RWPE2 (cell line): ENCODE measurements around the gene DNAH5.
"Not testable (repeated sequence)": the region's sequence is repeated elsewhere in the genome, so short reads cannot be mapped to it uniquely, and the experiment has no call there.

Experiments used
- ATAC-seq: fragments of 200-7000 bp; cut with Tn5 transposase; 3 replicates; pipeline ENCODE4 v1.9.1; 2021; ENCODE audit warnings: low read depth
- DNase-seq: peaks from one replicate; pipeline ENCODE4 v3.0.0-alpha.2; 2020; ENCODE audit warnings: low spot score
- H3K27ac ChIP-seq: fragments of 450-650 bp; 2 replicates; pipeline ENCODE4 v1.5.1; 2017; ENCODE audit warnings: mild to moderate bottlenecking; ENCODE audit not compliant: poor library complexity, severe bottlenecking
- H3K27me3 ChIP-seq: fragments of 250-450 bp; sonication (Bioruptor Pico); 2 replicates; pipeline ENCODE4 v1.5.1; 2021; ENCODE audit warnings: mild to moderate bottlenecking, moderate library complexity; ENCODE audit not compliant: insufficient read depth, poor library complexity, severe bottlenecking
- H3K36me3 ChIP-seq: fragments of 250-450 bp; sonication (Bioruptor Pico); 2 replicates; pipeline ENCODE4 v1.5.1; 2020; ENCODE audit warnings: low read depth, mild to moderate bottlenecking, moderate library complexity
- H3K4me1 ChIP-seq: fragments of 250-450 bp; sonication (Bioruptor Pico); 2 replicates; pipeline ENCODE4 v1.5.1; 2021; ENCODE audit warnings: mild to moderate bottlenecking, moderate library complexity; ENCODE audit not compliant: insufficient read depth, poor library complexity, severe bottlenecking
- H3K4me3 ChIP-seq: fragments of 250-450 bp; sonication (Bioruptor Pico); 2 replicates; pipeline ENCODE4 v1.5.1; 2021; ENCODE audit warnings: mild to moderate bottlenecking, moderate library complexity; ENCODE audit not compliant: severe bottlenecking
- H3K9me3 ChIP-seq: fragments of 250-450 bp; sonication (Bioruptor Pico); 2 replicates; pipeline ENCODE4 v1.5.1; 2021; ENCODE audit warnings: mild to moderate bottlenecking, moderate library complexity; ENCODE audit not compliant: severe bottlenecking
- TF ChIP-seq, protein P1 (sequence below): fragments of 450-650 bp; IDR thresholded peaks from one replicate; pipeline ENCODE4 v1.5.1; 2017; ENCODE audit warnings: mild to moderate bottlenecking, moderate library complexity; ENCODE audit not compliant: poor library complexity, severe bottlenecking

The DNAH5 gene

GRCh38 chr5:13989832-13990231 lies 45.3 kb upstream of the DNAH5 start:
- Histone ChIP-seq H3K4me1 (peaks cover 19% of the 10 kb centered on the region), H3K4me3 (no peak overlapping the region), H3K36me3 (no peaks in the 10 kb centered on the region), H3K9me3 (no peaks in the 10 kb centered on the region), H3K27me3 (no peaks in the 10 kb centered on the region), H3K27ac (no peak overlapping the region)
- TF ChIP-seq, protein P1, sequence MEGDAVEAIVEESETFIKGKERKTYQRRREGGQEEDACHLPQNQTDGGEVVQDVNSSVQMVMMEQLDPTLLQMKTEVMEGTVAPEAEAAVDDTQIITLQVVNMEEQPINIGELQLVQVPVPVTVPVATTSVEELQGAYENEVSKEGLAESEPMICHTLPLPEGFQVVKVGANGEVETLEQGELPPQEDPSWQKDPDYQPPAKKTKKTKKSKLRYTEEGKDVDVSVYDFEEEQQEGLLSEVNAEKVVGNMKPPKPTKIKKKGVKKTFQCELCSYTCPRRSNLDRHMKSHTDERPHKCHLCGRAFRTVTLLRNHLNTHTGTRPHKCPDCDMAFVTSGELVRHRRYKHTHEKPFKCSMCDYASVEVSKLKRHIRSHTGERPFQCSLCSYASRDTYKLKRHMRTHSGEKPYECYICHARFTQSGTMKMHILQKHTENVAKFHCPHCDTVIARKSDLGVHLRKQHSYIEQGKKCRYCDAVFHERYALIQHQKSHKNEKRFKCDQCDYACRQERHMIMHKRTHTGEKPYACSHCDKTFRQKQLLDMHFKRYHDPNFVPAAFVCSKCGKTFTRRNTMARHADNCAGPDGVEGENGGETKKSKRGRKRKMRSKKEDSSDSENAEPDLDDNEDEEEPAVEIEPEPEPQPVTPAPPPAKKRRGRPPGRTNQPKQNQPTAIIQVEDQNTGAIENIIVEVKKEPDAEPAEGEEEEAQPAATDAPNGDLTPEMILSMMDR: no peak
- DNase-seq (no peak), ATAC-seq (no peak)

- Histone ChIP-seq H3K27me3 (no peaks in the 10 kb centered on the region), H3K9me3 (no peaks in the 10 kb centered on the region), H3K36me3 (no peaks in the 10 kb centered on the region), H3K27ac (no peak overlapping the region), H3K4me3 (no peak overlapping the region), H3K4me1 (peaks cover 19% of the 10 kb centered on the region)
- ATAC-seq (peak; percentile 33; the same call in 1 of the 3 replicates), DNase-seq (no peak)
- TF ChIP-seq, protein P1: peak; percentile 98
Measured at GRCh38 chr5:13987843-13988464, 43.5 kb upstream of the DNAH5 start.

DNA sequence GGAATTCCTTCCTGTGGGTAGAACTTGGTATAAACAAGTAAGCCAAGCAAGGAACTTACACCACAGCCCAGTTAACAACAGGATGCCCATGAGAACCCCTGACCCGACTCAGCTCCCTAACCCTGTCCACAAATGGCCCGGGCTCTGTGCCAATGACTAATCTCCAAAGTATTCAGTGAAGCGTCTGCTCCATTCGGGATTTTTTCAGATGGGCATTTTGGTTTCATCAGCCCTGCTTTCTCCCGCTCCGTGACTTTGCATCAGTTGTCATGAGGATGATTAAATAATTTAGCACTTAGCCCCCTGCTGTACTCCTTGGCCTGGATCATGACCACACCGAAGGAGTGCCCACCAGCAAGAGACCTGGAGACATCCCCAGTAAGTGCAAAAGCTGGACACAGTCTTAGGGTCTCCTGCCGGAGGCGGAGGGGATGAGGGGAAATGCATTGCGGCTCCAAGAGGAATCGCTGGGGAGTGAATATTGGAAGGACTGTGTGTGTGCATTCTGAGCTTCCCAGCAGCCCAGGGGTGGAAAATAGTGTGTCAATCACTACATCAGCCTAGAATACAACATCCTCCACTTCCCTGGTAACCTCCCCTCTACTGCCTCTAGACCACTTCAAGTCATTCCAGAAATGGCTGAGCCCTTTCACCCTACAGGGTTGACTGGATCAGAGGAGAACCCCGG lies 41.4 kb upstream of the DNAH5 start:
- DNase-seq: peak; percentile 93

GRCh38 chr5:13984888-13985287 lies 40.4 kb upstream of the DNAH5 start:
- not testable (repeated sequence) for H3K4me3 ChIP-seq, H3K27ac ChIP-seq, H3K27me3 ChIP-seq, H3K36me3 ChIP-seq, H3K9me3 ChIP-seq, ATAC-seq, DNase-seq
- H3K4me1 ChIP-seq: peaks cover 10% of the 10 kb centered on the region

More for the DNA sequence above, 41.4 kb upstream of the DNAH5 start:
- Histone ChIP-seq H3K36me3 (no peaks in the 10 kb centered on the region), H3K4me3 (no peak overlapping the region), H3K4me1 (peaks cover 14% of the 10 kb centered on the region), H3K27me3 (no peaks in the 10 kb centered on the region), H3K27ac (peak overlapping the region; percentile 52), H3K9me3 (no peaks in the 10 kb centered on the region)
- TF ChIP-seq, protein P1: no peak
- ATAC-seq: peak; percentile 95

DNA sequence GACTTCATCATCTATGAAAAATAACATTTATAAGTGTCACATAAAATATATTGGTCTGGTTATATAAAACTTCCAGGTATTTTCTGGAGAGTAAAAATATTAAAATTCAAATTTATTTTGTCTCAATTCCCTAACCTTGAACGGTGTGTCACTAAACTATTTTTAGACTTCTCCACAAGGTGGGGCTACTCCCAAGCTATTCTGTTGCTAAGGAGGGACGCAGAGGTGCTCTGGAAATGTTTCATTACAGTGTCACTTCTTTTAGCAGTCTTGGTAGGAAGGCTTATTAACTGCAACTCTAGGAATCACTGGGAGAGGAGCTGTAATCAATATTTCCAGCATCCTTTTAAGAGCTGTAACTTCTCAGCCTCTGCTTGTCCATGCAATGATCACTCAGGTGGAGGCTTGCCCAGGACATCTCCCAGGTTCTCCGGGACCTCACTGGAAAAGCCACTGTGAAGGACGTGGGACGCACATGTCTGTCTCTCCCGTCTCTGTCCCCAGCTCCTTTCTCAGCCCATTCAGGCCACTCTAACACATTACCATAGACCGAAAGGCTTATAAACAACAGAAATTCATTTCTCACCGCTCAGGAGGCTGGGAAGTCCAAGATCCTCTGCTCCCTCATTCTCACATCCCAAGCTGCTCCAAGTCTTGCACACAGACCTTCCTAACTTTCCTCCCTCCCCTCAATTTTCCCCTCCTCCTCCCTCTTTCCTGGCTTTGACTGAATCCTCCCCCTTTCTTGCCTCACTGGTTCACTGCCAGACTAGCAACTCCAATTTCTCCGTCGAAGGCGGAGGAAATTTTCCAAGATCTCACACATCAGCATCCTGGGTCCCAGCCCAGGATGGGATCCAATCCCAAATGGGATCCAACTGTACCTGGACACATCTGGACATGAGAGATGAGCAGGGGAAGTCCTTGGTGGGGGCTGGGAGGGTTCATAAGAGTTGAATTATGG lies 32.7 kb upstream of the DNAH5 start:
- no peaks in the 10 kb centered on the region for H3K36me3 ChIP-seq
- H3K4me3 ChIP-seq: no peak overlapping the region
- no peaks in the 10 kb centered on the region for H3K9me3 ChIP-seq
- no peaks in the 10 kb centered on the region for H3K4me1 ChIP-seq
- no peak overlapping the region for H3K27ac ChIP-seq
- peak; percentile 93 for ATAC-seq
- H3K27me3 ChIP-seq: no peaks in the 10 kb centered on the region
- TF ChIP-seq, protein P1: peak; percentile 93
- no peak for DNase-seq
